Smooth muscle cell (in vitro differentiated cells): Measurements from ENCODE around the gene NFIA. TPM values are rescaled to one million over a fixed set of nuclear protein-coding genes. Genes with fewer than 3 reads are reported as not detected.

Experiments
- DNase-seq: peaks from one replicate; lab custom pipeline; 2025; ENCODE audit not compliant: unreplicated experiment; lab: John Stamatoyannopoulos, UW
- H2AFZ ChIP-seq: fragments of 200-600 bp; sonication (generic); 2 replicates; pipeline ENCODE4 v1.6.0; 2016; ENCODE audit warnings: antibody characterized with exemption, low read depth, mild to moderate bottlenecking
- H3F3A ChIP-seq: fragments of 200-600 bp; sonication (generic); 2 replicates; pipeline ENCODE4 v1.6.0; 2017; ENCODE audit warnings: antibody characterized with exemption, low read depth
- H3K27ac ChIP-seq: fragments of 200-600 bp; sonication (generic); 2 replicates; pipeline ENCODE4 v1.5.1; 2016; ENCODE audit warnings: low read depth, mild to moderate bottlenecking
- H3K27me3 ChIP-seq: fragments of 200-600 bp; sonication (generic); 2 replicates; pipeline ENCODE4 v1.6.1; 2016; ENCODE audit warnings: low read depth, mild to moderate bottlenecking
- H3K36me3 ChIP-seq: fragments of 200-600 bp; sonication (generic); 2 replicates; pipeline ENCODE4 v1.5.1; 2016; ENCODE audit warnings: low read depth
- H3K4me1 ChIP-seq: fragments of 200-600 bp; sonication (generic); 2 replicates; pipeline ENCODE4 v1.5.1; 2016; ENCODE audit warnings: low read depth
- H3K4me2 ChIP-seq: fragments of 200-600 bp; sonication (generic); 2 replicates; pipeline ENCODE4 v1.6.0; 2016; ENCODE audit warnings: mild to moderate bottlenecking
- H3K4me3 ChIP-seq: fragments of 200-600 bp; sonication (generic); 2 replicates; pipeline ENCODE4 v1.5.1; 2016; ENCODE audit warnings: mild to moderate bottlenecking
- H3K79me2 ChIP-seq: fragments of 200-600 bp; sonication (generic); 2 replicates; pipeline ENCODE4 v1.6.0; 2016; ENCODE audit warnings: low read depth, mild to moderate bottlenecking
- H3K9ac ChIP-seq: fragments of 200-600 bp; sonication (generic); 2 replicates; pipeline ENCODE4 v1.6.0; 2016; ENCODE audit warnings: low read depth
- H3K9me3 ChIP-seq: fragments of 200-600 bp; sonication (generic); replicated peaks from 2 replicates; pipeline ENCODE4 v1.5.1; 2016; ENCODE audit warnings: low read depth
- H4K20me1 ChIP-seq: fragments of 200-600 bp; sonication (generic); 2 replicates; pipeline ENCODE4 v1.6.0; 2016; ENCODE audit warnings: low read depth
- WGBS: methylation state at CpG from one replicate; pipeline ENCODE4 v1.1.7; 2016; ENCODE audit warnings: low lambda C conversion rate; 5-methylcytosine and 5-hydroxymethylcytosine counted together
- polyA plus RNA-seq: library from polyadenylated mRNA; unstranded; fragments of >200 nt; fragmentation: Nextera tagmentation; extraction: Ambion mirVana; gene quantifications from 2 replicates; pipeline ENCODE4 v1.2.1, GENCODE V29; 2016
- total RNA-seq: library from RNA; depleted of rRNA; stranded (reverse); fragments of >200 nt; gene quantifications from 2 replicates; pipeline ENCODE4 v1.2.3, GENCODE V29; 2014
- TF ChIP-seq, protein P1 (sequence below): fragments of 200-600 bp; sonication (generic); IDR thresholded peaks from 2 replicates; pipeline ENCODE4 v1.5.1; 2017; ENCODE audit warnings: borderline replicate concordance, mild to moderate bottlenecking, antibody characterized with exemption; ENCODE audit not compliant: insufficient read depth, poor library complexity, severe bottlenecking

NFIA gene
- total and polyA plus RNA-seq, 2 experiments from 2014 or later = 5.0 to 6.2 TPM

GRCh38 chr1:61231795-61232194 is 149.4 kb downstream of the NFIA start:
- H4K20me1 ChIP-seq = no peaks in the 10 kb centered on the region
- no peaks in the 10 kb centered on the region for H3K27me3 ChIP-seq
- no peaks in the 10 kb centered on the region for H3K4me1 ChIP-seq
- TF ChIP-seq, protein P1, sequence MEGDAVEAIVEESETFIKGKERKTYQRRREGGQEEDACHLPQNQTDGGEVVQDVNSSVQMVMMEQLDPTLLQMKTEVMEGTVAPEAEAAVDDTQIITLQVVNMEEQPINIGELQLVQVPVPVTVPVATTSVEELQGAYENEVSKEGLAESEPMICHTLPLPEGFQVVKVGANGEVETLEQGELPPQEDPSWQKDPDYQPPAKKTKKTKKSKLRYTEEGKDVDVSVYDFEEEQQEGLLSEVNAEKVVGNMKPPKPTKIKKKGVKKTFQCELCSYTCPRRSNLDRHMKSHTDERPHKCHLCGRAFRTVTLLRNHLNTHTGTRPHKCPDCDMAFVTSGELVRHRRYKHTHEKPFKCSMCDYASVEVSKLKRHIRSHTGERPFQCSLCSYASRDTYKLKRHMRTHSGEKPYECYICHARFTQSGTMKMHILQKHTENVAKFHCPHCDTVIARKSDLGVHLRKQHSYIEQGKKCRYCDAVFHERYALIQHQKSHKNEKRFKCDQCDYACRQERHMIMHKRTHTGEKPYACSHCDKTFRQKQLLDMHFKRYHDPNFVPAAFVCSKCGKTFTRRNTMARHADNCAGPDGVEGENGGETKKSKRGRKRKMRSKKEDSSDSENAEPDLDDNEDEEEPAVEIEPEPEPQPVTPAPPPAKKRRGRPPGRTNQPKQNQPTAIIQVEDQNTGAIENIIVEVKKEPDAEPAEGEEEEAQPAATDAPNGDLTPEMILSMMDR = no peak
- no peaks in the 10 kb centered on the region for H3K36me3 ChIP-seq
- H3K4me2 ChIP-seq = no peak overlapping the region
- 91% methylated on average over 2 of the region's 2 CpGs for WGBS
- no peak overlapping the region for H3K27ac ChIP-seq
- H3K4me3 ChIP-seq = no peak overlapping the region
- no peaks in the 10 kb centered on the region for H3F3A ChIP-seq
- no peaks in the 10 kb centered on the region for H3K79me2 ChIP-seq
- no peaks in the 10 kb centered on the region for H3K9me3 ChIP-seq
- H3K9ac ChIP-seq = no peak overlapping the region
- no peak overlapping the region for H2AFZ ChIP-seq
- DNase-seq = no peak

DNA sequence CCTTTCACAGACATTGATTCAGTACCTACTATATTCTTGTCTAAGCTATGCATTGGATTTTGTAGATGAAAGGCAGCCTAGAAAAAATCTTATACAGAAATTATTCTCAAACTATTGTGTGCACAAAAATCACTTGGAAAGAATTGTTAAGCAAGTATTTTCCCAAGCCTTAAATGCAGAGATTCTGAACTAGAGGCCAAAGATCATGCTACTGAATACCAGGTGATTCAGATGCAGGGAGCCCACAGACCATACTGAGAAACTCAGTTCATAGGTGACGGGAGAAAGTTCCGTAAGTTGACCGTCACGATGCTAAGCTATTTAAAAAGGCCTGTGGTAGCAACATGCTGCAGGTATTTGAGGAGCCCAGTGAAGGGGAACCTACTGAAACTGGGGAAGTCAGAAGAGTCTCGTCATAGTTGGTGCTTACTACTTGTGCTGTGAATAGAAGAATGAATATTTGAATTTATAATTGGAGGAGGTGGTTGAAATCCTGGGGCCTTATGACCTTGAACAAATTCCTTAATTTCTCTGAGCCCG is 150.8 kb downstream of the NFIA start:
- no peaks in the 10 kb centered on the region for H3F3A ChIP-seq
- no peaks in the 10 kb centered on the region for H3K27me3 ChIP-seq
- H3K9ac ChIP-seq = no peak overlapping the region
- H3K36me3 ChIP-seq = no peaks in the 10 kb centered on the region
- H3K4me1 ChIP-seq = no peaks in the 10 kb centered on the region
- no peaks in the 10 kb centered on the region for H3K9me3 ChIP-seq
- TF ChIP-seq, protein P1 = no peak
- no peak overlapping the region for H2AFZ ChIP-seq
- no peaks in the 10 kb centered on the region for H3K79me2 ChIP-seq
- H3K4me2 ChIP-seq = no peak overlapping the region
- no peak for DNase-seq
- H3K27ac ChIP-seq = no peak overlapping the region
- no peaks in the 10 kb centered on the region for H4K20me1 ChIP-seq
- 95% methylated on average over 6 of the region's 6 CpGs for WGBS
- no peak overlapping the region for H3K4me3 ChIP-seq

DNA sequence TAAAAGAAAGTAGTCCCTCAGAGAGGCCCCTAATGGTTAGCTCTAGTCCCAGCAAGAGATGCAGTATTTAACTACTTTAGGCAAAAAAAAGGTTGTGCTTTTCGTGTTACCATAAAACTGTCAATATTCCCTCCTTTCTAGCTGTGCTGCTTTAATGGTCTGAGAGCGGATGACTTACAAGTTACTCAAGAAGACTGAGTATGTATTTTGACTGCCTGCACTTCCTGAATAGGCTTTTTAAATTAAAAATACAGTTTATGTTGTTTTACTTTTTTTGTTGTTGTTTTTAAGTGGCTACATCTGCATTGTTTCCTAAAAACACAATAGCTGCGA is 152.2 kb downstream of the NFIA start:
- Histone ChIP-seq H3K36me3 (no peaks in the 10 kb centered on the region), H3K4me3 (no peak overlapping the region), H3K4me1 (no peaks in the 10 kb centered on the region), H3K9me3 (no peaks in the 10 kb centered on the region), H3K79me2 (no peaks in the 10 kb centered on the region), H3K4me2 (no peak overlapping the region), H2AFZ (no peak overlapping the region), H3K9ac (no peak overlapping the region), H3K27ac (no peak overlapping the region), H4K20me1 (no peaks in the 10 kb centered on the region), H3F3A (no peaks in the 10 kb centered on the region), H3K27me3 (no peaks in the 10 kb centered on the region)
- no peak for DNase-seq
- TF ChIP-seq, protein P1 = no peak
- WGBS = 56% methylated on average over 3 of the region's 3 CpGs

DNA sequence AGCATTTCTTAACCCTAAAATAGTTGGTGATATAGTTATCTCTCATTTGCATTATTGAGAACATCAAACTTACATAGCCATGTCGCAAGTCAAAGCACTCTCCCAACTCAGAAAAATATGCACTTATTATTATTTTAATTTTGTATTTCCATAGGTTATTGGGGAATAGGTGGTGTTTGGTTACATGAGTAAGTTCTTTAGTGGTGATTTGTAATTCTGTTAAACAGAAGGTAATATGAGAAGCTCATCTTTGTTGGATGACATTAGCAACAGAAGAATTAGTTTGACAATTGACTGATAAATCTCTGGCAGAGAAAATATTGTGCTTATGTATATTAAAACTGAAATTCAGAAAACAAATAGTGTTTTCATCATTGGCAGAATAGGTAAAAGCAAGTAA is 154.8 kb downstream of the NFIA start:
- H3K4me1 ChIP-seq = no peaks in the 10 kb centered on the region

More for the DNA sequence above, 154.8 kb downstream of the NFIA start:
- Histone ChIP-seq H3F3A (no peaks in the 10 kb centered on the region), H3K27me3 (no peaks in the 10 kb centered on the region), H2AFZ (no peak overlapping the region), H3K4me3 (no peak overlapping the region), H3K4me2 (no peak overlapping the region), H3K9me3 (no peaks in the 10 kb centered on the region), H3K9ac (no peak overlapping the region), H3K27ac (no peak overlapping the region), H3K79me2 (no peaks in the 10 kb centered on the region), H4K20me1 (no peaks in the 10 kb centered on the region), H3K36me3 (no peaks in the 10 kb centered on the region)
- TF ChIP-seq, protein P1 = no peak
- 87% methylated on average over 1 of the region's 1 CpG for WGBS
- no peak for DNase-seq
